Hepatocyte (in vitro differentiated cells): ENCODE measurements around the gene VAMP2. TPM values are rescaled to one million over a fixed set of nuclear protein-coding genes. Genes with fewer than 3 reads are reported as not detected.

Experiments used
- DNase-seq: peaks from one replicate; pipeline ENCODE4 v3.0.0-alpha.2; 2016; ENCODE audit warnings: low spot score
- H2AFZ ChIP-seq: fragments of 200-600 bp; sonication (generic); 2 replicates; pipeline ENCODE4 v1.6.0; 2016; ENCODE audit warnings: antibody characterized with exemption, mild to moderate bottlenecking
- H3K27ac ChIP-seq: fragments of 200-600 bp; sonication (generic); 2 replicates; pipeline ENCODE4 v1.5.1; 2016; ENCODE audit warnings: mild to moderate bottlenecking
- H3K27me3 ChIP-seq: fragments of 200-600 bp; sonication (generic); 2 replicates; pipeline ENCODE4 v1.6.1; 2016
- H3K36me3 ChIP-seq: fragments of 200-600 bp; sonication (generic); replicated peaks from 2 replicates; pipeline ENCODE4 v1.5.1; 2016; ENCODE audit warnings: low read depth; ENCODE audit not compliant: insufficient read depth
- H3K4me1 ChIP-seq: fragments of 200-600 bp; sonication (generic); 2 replicates; pipeline ENCODE4 v1.5.1; 2016; ENCODE audit warnings: mild to moderate bottlenecking, moderate library complexity; ENCODE audit not compliant: insufficient read depth
- H3K4me2 ChIP-seq: fragments of 200-600 bp; sonication (generic); 2 replicates; pipeline ENCODE4 v1.6.0; 2016
- H3K4me3 ChIP-seq: fragments of 200-600 bp; sonication (generic); 2 replicates; pipeline ENCODE4 v1.5.1; 2016; ENCODE audit warnings: mild to moderate bottlenecking
- H3K79me2 ChIP-seq: fragments of 200-600 bp; sonication (generic); 2 replicates; pipeline ENCODE4 v1.6.0; 2017; ENCODE audit warnings: mild to moderate bottlenecking
- H3K9me2 ChIP-seq: fragments of 200-600 bp; sonication (generic); replicated peaks from 2 replicates; pipeline ENCODE4 v1.6.0; 2017; ENCODE audit warnings: mild to moderate bottlenecking; ENCODE audit not compliant: insufficient read depth
- H3K9me3 ChIP-seq: fragments of 200-600 bp; sonication (generic); 2 replicates; pipeline ENCODE4 v1.5.1; 2016; ENCODE audit warnings: low read depth, mild to moderate bottlenecking
- H4K20me1 ChIP-seq: fragments of 200-600 bp; sonication (generic); 2 replicates; pipeline ENCODE4 v1.6.0; 2016; ENCODE audit warnings: mild to moderate bottlenecking; ENCODE audit not compliant: insufficient read depth, poor library complexity, severe bottlenecking
- EZH2 ChIP-seq: fragments of 200-600 bp; sonication (generic); IDR thresholded peaks from 2 replicates; pipeline ENCODE4 v1.6.1; 2016; ENCODE audit warnings: antibody characterized with exemption, mild to moderate bottlenecking, borderline replicate concordance
- EZH2phosphoT487 ChIP-seq: fragments of 200-600 bp; sonication (generic); IDR thresholded peaks from one replicate; pipeline ENCODE4 v1.6.1; 2018; ENCODE audit warnings: antibody characterized with exemption, mild to moderate bottlenecking, low read depth, moderate library complexity; ENCODE audit not compliant: unreplicated experiment, severe bottlenecking
- WGBS: methylation state at CpG from one replicate; pipeline ENCODE4 v1.1.6; 2016; ENCODE audit warnings: low lambda C conversion rate; ENCODE audit errors: missing lambda C conversion rate; 5-methylcytosine and 5-hydroxymethylcytosine counted together
- polyA plus RNA-seq: library from polyadenylated mRNA; unstranded; fragments of >200 nt; fragmentation: Nextera tagmentation; extraction: Ambion mirVana; gene quantifications from 2 replicates; pipeline ENCODE4 v1.2.1, GENCODE V29; 2016
- total RNA-seq: library from RNA; depleted of rRNA; stranded (reverse); fragments of >200 nt; gene quantifications from 2 replicates; pipeline ENCODE4 v1.2.3, GENCODE V29; 2014
- TF ChIP-seq, protein P1 (sequence below): fragments of 200-600 bp; sonication (generic); IDR thresholded peaks from 2 replicates; pipeline ENCODE4 v1.5.1; 2016; ENCODE audit warnings: antibody characterized with exemption, mild to moderate bottlenecking; ENCODE audit not compliant: poor library complexity

The VAMP2 gene
- total and polyA plus RNA-seq, 2 experiments from 2014 or later = 8.5 to 44.6 TPM

DNA sequence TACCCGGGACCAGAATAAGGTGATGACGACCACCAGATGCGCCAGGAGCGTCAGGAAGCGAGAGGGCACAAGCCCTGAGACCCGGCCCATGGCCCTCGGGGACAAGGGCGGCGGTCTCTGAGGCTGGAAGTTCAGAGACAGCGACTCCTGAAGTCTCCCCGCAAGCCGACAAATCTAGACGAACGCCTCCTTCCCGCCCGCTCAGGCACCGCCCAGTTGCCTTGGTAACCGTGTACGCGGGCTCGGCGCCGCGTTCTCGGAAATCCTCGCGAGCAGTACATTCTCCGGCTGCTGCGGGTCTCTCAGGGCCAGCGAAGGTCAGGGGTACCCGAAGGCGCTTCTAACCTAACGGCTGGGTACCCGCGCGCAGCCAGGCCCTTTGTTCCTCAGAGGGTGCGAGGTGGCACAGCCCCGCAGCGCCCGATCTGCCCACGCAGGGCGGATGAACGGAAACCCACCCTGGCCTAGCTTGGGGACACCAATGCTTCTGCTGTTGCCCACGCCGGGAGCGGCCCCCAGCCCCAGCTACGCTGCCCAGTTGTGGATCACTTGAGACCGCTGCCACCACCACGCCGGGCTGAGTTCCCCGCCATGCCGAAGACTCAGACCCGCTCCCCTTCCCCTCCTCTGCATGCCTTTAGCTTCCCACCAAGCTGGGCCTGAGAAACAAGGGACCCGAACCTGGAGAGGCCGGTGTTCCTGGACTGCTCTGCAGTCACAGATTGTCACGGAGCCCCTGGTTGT lies 13.6 kb upstream of the VAMP2 start, which contains the start of gene TMEM107:
Gene TMEM107, minus strand, starts transcription at position 184 of the 744 bp plus-strand sequence. Its CDS starts 94 bp downstream, at position 90.
- H3K36me3 ChIP-seq = no peaks in the 10 kb centered on the region
- H2AFZ ChIP-seq = peak within 1 kb of the TSS; percentile 94
- WGBS = 6% methylated on average over 52 of the region's 56 CpGs
- no peaks in the 10 kb centered on the region for H3K9me3 ChIP-seq
- peak within 1 kb of the TSS; percentile 30 for H3K4me3 ChIP-seq
- H3K4me2 ChIP-seq = peak within 1 kb of the TSS; percentile 92
- TF ChIP-seq EZH2 (no peak), EZH2phosphoT487 (no peak)
- TF ChIP-seq, protein P1, sequence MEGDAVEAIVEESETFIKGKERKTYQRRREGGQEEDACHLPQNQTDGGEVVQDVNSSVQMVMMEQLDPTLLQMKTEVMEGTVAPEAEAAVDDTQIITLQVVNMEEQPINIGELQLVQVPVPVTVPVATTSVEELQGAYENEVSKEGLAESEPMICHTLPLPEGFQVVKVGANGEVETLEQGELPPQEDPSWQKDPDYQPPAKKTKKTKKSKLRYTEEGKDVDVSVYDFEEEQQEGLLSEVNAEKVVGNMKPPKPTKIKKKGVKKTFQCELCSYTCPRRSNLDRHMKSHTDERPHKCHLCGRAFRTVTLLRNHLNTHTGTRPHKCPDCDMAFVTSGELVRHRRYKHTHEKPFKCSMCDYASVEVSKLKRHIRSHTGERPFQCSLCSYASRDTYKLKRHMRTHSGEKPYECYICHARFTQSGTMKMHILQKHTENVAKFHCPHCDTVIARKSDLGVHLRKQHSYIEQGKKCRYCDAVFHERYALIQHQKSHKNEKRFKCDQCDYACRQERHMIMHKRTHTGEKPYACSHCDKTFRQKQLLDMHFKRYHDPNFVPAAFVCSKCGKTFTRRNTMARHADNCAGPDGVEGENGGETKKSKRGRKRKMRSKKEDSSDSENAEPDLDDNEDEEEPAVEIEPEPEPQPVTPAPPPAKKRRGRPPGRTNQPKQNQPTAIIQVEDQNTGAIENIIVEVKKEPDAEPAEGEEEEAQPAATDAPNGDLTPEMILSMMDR = peak; percentile 6
- H4K20me1 ChIP-seq = no peaks in the 10 kb centered on the region
- no peaks in the 10 kb centered on the region for H3K9me2 ChIP-seq
- H3K4me1 ChIP-seq = peaks cover 24% of the 10 kb centered on the region
- H3K27me3 ChIP-seq = no peaks in the 10 kb centered on the region
- peaks cover 8% of the 10 kb centered on the region for H3K79me2 ChIP-seq
- peak; percentile 95 for DNase-seq
- peak within 1 kb of the TSS; percentile 84 for H3K27ac ChIP-seq

DNA sequence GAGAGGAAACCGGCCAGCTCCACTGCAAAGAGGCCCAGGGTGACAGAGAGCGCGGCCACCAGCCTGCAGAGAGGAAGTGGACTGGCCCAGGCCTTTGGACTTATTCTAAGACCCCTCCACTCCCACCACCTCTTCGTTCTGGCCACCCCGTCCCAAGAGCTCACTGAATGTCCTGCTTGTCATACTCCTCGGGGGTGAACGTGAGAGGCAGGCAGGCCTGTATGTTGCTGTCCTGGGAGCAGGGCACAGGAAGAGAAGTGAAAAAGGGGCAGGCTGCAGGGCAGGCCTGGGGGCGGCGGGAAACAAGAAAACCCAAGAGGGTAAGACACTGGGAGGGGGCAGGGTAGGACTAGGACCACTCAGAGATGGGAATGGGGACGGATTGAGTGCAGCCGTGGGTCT lies 13.0 kb upstream of the VAMP2 start:
- H3K9me2 ChIP-seq = no peaks in the 10 kb centered on the region
- H3K27ac ChIP-seq = peak overlapping the region; percentile 84
- H3K79me2 ChIP-seq = peaks cover 8% of the 10 kb centered on the region
- H4K20me1 ChIP-seq = no peaks in the 10 kb centered on the region
- peaks cover 24% of the 10 kb centered on the region for H3K4me1 ChIP-seq
- no peaks in the 10 kb centered on the region for H3K9me3 ChIP-seq
- H3K27me3 ChIP-seq = no peaks in the 10 kb centered on the region
- DNase-seq = peak; percentile 40
- H3K4me3 ChIP-seq = peak overlapping the region; percentile 30
- TF ChIP-seq EZH2phosphoT487 (no peak), EZH2 (no peak)
- TF ChIP-seq, protein P1 = no peak
- H3K36me3 ChIP-seq = no peaks in the 10 kb centered on the region
- H3K4me2 ChIP-seq = peak overlapping the region; percentile 92
- WGBS = 26% methylated on average over 10 of the region's 11 CpGs
- H2AFZ ChIP-seq = peak overlapping the region; percentile 94

DNA sequence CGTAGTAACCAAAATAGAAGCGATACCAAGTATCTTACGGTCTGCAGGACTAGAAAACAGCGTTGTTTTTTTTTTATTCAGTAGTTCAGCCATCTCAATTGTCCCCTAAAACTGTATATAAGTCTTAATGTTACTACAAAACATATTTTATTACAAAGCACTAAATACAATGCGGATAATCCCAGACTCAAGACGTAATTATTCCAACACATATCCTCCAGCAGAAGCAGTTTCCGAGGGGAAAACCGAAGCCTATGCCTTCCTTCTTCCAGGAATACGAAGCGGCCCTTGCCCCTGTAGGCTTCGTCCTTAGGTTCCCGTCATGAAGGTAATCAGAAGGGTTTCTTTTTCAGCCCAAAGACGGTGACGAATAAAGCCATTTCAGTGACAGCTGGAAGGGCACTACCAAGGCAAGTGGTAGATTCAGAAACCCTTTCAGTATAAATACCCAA lies 11.1 kb upstream of the VAMP2 start:
- H4K20me1 ChIP-seq = no peaks in the 10 kb centered on the region
- H3K9me2 ChIP-seq = no peaks in the 10 kb centered on the region
- H3K79me2 ChIP-seq = peaks cover 8% of the 10 kb centered on the region
- H3K27ac ChIP-seq = peak overlapping the region; percentile 92
- no peaks in the 10 kb centered on the region for H3K36me3 ChIP-seq
- H3K4me3 ChIP-seq = peak overlapping the region; percentile 43
- TF ChIP-seq EZH2 (no peak), EZH2phosphoT487 (no peak)
- TF ChIP-seq, protein P1 = no peak
- H3K4me1 ChIP-seq = peaks cover 24% of the 10 kb centered on the region
- peak overlapping the region; percentile 75 for H3K4me2 ChIP-seq
- H2AFZ ChIP-seq = peak overlapping the region; percentile 79
- peak; percentile 44 for DNase-seq
- 2% methylated on average over 14 of the region's 14 CpGs for WGBS
- H3K9me3 ChIP-seq = no peaks in the 10 kb centered on the region
- H3K27me3 ChIP-seq = no peaks in the 10 kb centered on the region
